Chondrocyte (in vitro differentiated cells): ENCODE measurements around the gene LYZL6. TPM values are rescaled to one million over a fixed set of nuclear protein-coding genes. Genes with fewer than 3 reads are reported as not detected.
"Not testable (repeated sequence)": the region's sequence is repeated elsewhere in the genome, so short reads cannot be mapped to it uniquely, and the experiment has no call there.

Source experiments
- DNase-seq: peaks from one replicate; pipeline ENCODE4 v3.0.0; 2021; ENCODE audit warnings: mixed read lengths, low spot score
- H3K27ac Mint-ChIP-seq: one replicate; pipeline ENCODE4 v1.8.0; 2021; ENCODE audit warnings: mild to moderate bottlenecking, moderate library complexity, mixed read lengths; ENCODE audit not compliant: unreplicated experiment
- H3K27me3 Mint-ChIP-seq: 2 replicates; pipeline ENCODE4 v1.8.0; 2021; ENCODE audit warnings: low read depth, mixed read lengths
- H3K36me3 Mint-ChIP-seq: 2 replicates; pipeline ENCODE4 v1.8.0; 2021; ENCODE audit warnings: low read depth, mixed read lengths
- H3K4me1 Mint-ChIP-seq: 2 replicates; pipeline ENCODE4 v1.8.0; 2021; ENCODE audit warnings: low read depth, mild to moderate bottlenecking, mixed read lengths
- H3K4me3 Mint-ChIP-seq: one replicate; pipeline ENCODE4 v1.8.0; 2021; ENCODE audit warnings: mild to moderate bottlenecking, moderate library complexity, mixed read lengths; ENCODE audit not compliant: unreplicated experiment
- H3K9me3 Mint-ChIP-seq: 2 replicates; pipeline ENCODE4 v1.8.0; 2021; ENCODE audit warnings: low read depth, mixed read lengths
- total RNA-seq: library from RNA; stranded (reverse); gene quantifications from 3 replicates; pipeline ENCODE4 v1.2.1, GENCODE V29; 2021
- TF ChIP-seq, protein P1 (sequence below): fragments of 200-600 bp; sonication (generic); IDR thresholded peaks from 2 replicates; pipeline ENCODE4 v1.5.0; 2021; ENCODE audit warnings: antibody characterized with exemption, mild to moderate bottlenecking, moderate library complexity

Gene LYZL6
- total RNA-seq, 1 donor from 2014 or later = not detected

GRCh38 chr17:35949401-35949800, 5.9 kb upstream of the LYZL6 start:
- H3K36me3 Mint-ChIP-seq = no peaks in the 10 kb centered on the region

DNA sequence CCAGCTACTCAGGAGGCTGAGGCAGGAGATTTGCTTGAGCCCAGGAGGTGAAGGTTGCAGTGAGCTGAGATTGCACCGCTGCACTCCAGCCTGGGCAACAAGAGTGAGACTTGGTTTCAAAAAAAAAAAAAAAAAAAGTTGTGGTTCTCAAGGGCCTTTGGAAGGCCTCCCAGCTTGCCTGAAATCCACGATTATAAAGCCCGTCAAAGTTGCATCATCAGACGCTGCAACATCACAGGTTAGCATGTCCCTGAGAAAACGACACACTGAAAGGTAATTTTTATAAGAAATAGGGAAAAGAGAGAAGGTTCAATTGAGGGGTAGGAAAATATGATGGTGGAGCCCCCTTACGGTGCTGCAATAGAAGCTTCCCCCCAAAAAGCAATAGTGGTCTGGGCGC, 4.6 kb upstream of the LYZL6 start:
- Mint-ChIP-seq H3K4me3 (no peak overlapping the region), H3K9me3 (no peaks in the 10 kb centered on the region), H3K36me3 (no peaks in the 10 kb centered on the region), H3K4me1 (no peaks in the 10 kb centered on the region), H3K27me3 (peaks cover 3% of the 10 kb centered on the region), H3K27ac (no peak overlapping the region)
- TF ChIP-seq, protein P1, sequence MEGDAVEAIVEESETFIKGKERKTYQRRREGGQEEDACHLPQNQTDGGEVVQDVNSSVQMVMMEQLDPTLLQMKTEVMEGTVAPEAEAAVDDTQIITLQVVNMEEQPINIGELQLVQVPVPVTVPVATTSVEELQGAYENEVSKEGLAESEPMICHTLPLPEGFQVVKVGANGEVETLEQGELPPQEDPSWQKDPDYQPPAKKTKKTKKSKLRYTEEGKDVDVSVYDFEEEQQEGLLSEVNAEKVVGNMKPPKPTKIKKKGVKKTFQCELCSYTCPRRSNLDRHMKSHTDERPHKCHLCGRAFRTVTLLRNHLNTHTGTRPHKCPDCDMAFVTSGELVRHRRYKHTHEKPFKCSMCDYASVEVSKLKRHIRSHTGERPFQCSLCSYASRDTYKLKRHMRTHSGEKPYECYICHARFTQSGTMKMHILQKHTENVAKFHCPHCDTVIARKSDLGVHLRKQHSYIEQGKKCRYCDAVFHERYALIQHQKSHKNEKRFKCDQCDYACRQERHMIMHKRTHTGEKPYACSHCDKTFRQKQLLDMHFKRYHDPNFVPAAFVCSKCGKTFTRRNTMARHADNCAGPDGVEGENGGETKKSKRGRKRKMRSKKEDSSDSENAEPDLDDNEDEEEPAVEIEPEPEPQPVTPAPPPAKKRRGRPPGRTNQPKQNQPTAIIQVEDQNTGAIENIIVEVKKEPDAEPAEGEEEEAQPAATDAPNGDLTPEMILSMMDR = no peak
- DNase-seq = no peak

More at GRCh38 chr17:35949401-35949800, 5.9 kb upstream of the LYZL6 start:
- Mint-ChIP-seq H3K9me3 (no peaks in the 10 kb centered on the region), H3K4me3 (no peak overlapping the region), H3K27ac (no peak overlapping the region), H3K27me3 (peaks cover 13% of the 10 kb centered on the region), H3K4me1 (no peaks in the 10 kb centered on the region)
- TF ChIP-seq, protein P1 = no peak
- no peak for DNase-seq

DNA sequence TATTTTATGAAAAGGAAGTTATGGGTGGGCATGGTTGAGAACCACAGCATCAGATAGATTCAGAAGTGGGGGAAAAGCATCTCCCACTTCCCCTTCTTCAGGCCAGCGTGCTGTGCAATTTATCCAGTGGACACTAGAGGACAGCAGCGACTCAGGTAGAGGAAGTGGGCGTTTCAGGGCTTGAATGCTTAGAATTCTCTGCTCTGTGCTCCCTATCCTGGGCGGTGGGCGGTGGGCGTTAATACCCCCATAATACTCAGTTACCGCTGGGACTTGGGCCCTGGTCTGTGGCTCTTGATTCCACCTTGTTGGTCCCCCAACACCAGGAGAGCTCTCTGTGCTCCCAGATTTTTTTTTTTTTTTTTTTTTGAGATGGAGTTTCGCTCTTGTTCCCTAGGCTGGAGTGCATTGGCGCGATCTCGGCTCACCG, 3.7 kb upstream of the LYZL6 start:
- H3K27ac Mint-ChIP-seq = no peak overlapping the region
- no peaks in the 10 kb centered on the region for H3K36me3 Mint-ChIP-seq
- TF ChIP-seq, protein P1 = peak; percentile 85
- H3K4me3 Mint-ChIP-seq = no peak overlapping the region
- no peaks in the 10 kb centered on the region for H3K9me3 Mint-ChIP-seq
- no peaks in the 10 kb centered on the region for H3K27me3 Mint-ChIP-seq
- no peaks in the 10 kb centered on the region for H3K4me1 Mint-ChIP-seq
- no peak for DNase-seq

DNA sequence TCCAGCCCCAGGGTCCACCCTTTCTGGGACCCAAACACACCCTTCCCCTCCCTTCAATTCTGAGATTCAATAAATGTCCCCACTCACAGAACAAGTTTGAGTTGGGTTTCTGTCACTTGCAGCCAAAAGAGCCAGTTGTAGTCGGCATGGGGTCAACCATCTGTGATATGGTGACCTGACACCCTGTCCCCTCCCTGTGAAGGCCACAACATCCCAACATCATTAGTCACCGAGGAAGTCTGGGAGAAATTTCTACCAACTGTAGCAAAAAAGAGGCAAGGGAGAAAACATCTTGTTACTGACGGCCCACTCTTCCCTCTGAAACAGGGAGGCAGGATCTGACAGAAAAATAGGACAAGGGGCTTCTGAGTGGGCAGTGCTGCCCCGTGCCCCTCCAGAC, 638 bp upstream of the LYZL6 start:
- TF ChIP-seq, protein P1 = no peak
- Mint-ChIP-seq H3K4me1 (no peaks in the 10 kb centered on the region), H3K27me3 (no peaks in the 10 kb centered on the region), H3K36me3 (no peaks in the 10 kb centered on the region), H3K4me3 (no peak overlapping the region), H3K9me3 (no peaks in the 10 kb centered on the region), H3K27ac (no peak overlapping the region)
- DNase-seq = no peak

GRCh38 chr17:35942588-35943186, 826 bp downstream of the LYZL6 start:
- TF ChIP-seq, protein P1 = no peak
- no peak overlapping the region for H3K27ac Mint-ChIP-seq
- H3K9me3 Mint-ChIP-seq = no peaks in the 10 kb centered on the region
- no peaks in the 10 kb centered on the region for H3K36me3 Mint-ChIP-seq
- no peak for DNase-seq
- no peaks in the 10 kb centered on the region for H3K27me3 Mint-ChIP-seq
- no peaks in the 10 kb centered on the region for H3K4me1 Mint-ChIP-seq
- no peak overlapping the region for H3K4me3 Mint-ChIP-seq

- not testable (repeated sequence) for H3K36me3 Mint-ChIP-seq, H3K4me3 Mint-ChIP-seq, DNase-seq, H3K27me3 Mint-ChIP-seq, H3K9me3 Mint-ChIP-seq, H3K27ac Mint-ChIP-seq, H3K4me1 Mint-ChIP-seq
These were observed 5.0 kb downstream of the LYZL6 start for GRCh38 chr17:35938492-35938891.
